Measurements from ENCODE around the gene HOXD3. TPM values are rescaled to one million over a fixed set of nuclear protein-coding genes. Genes with fewer than 3 reads are reported as not detected.

HOXD3 gene
- total and polyA plus RNA-seq, 5 donors from 2014 or later = not detected

- ATAC-seq (ENCODE audit: low read depth in 2 of 2) = no peak
- Mint-ChIP-seq H3K36me3 (no peaks in the 10 kb centered on the region), H3K4me3 (peak overlapping the region; percentile 56 to 76 (median 66)), H3K27me3 (peaks cover 89% of the 10 kb centered on the region), H3K27ac (no peak overlapping the region), H3K9me3 (peaks cover 0 to 10% (median 0%) of the 10 kb centered on the region in 7 donors), H3K4me1 (peaks cover 7 to 22% (median 11%) of the 10 kb centered on the region in 4 donors)
- Histone ChIP-seq H3K36me3 (ENCODE audit: control insufficient read depth, insufficient read depth, low read length) (no peaks in the 10 kb centered on the region), H3K27me3 (ENCODE audit: control insufficient read depth, insufficient read depth, low read length) (peaks cover 50% of the 10 kb centered on the region), H3K4me1 (ENCODE audit: control insufficient read depth, insufficient read depth, low read length, poor library complexity, severe bottlenecking) (peaks cover 24% of the 10 kb centered on the region), H3K9me3 (ENCODE audit: control insufficient read depth in 2 of 2, low read length in 2 of 2) (no peaks in the 10 kb centered on the region), H3K27ac (ENCODE audit: insufficient read depth, low read length, poor library complexity, severe bottlenecking) (no peak overlapping the region), H3K4me3 (ENCODE audit: low read depth, low read length) (no peak overlapping the region)
- no peak for DNase-seq
Measured at GRCh38 chr2:176188774-176189680, 31.9 kb downstream of the HOXD3 start.

GRCh38 chr2:176189681-176190641 is 32.9 kb downstream of the HOXD3 start:
- H3K27ac ChIP-seq (ENCODE audit: insufficient read depth, low read length, poor library complexity, severe bottlenecking) = no peak overlapping the region
- Mint-ChIP-seq H3K9me3 (peaks cover 0 to 10% (median 0%) of the 10 kb centered on the region in 7 donors), H3K27me3 (peaks cover 89% of the 10 kb centered on the region), H3K36me3 (no peaks in the 10 kb centered on the region), H3K4me3 (peak overlapping the region; percentile 56 to 76 (median 66)), H3K4me1 (peaks cover 7 to 22% (median 11%) of the 10 kb centered on the region in 4 donors), H3K27ac (no peak overlapping the region)
- no peak for DNase-seq
- no peaks in the 10 kb centered on the region for H3K36me3 ChIP-seq (ENCODE audit: control insufficient read depth, insufficient read depth, low read length)
- H3K27me3 ChIP-seq (ENCODE audit: control insufficient read depth, insufficient read depth, low read length) = peaks cover 47% of the 10 kb centered on the region
- peaks cover 24% of the 10 kb centered on the region for H3K4me1 ChIP-seq (ENCODE audit: control insufficient read depth, insufficient read depth, low read length, poor library complexity, severe bottlenecking)
- H3K4me3 ChIP-seq (ENCODE audit: low read depth, low read length) = no peak overlapping the region
- ATAC-seq (ENCODE audit: low read depth in 2 of 2) = no peak
- H3K9me3 ChIP-seq (ENCODE audit: control insufficient read depth in 2 of 2, low read length in 2 of 2) = no peaks in the 10 kb centered on the region

- Mint-ChIP-seq H3K4me1 (peaks cover 6 to 20% (median 8%) of the 10 kb centered on the region in 4 donors), H3K27me3 (peaks cover 79% of the 10 kb centered on the region), H3K4me3 (no peak overlapping the region), H3K27ac (no peak overlapping the region), H3K36me3 (no peaks in the 10 kb centered on the region), H3K9me3 (peaks cover 0 to 8% (median 0%) of the 10 kb centered on the region in 7 donors)
- DNase-seq (no peak), ATAC-seq (ENCODE audit: low read depth in 2 of 2) (no peak)
- no peak overlapping the region for H3K27ac ChIP-seq (ENCODE audit: insufficient read depth, low read length, poor library complexity, severe bottlenecking)
- peaks cover 39% of the 10 kb centered on the region for H3K27me3 ChIP-seq (ENCODE audit: control insufficient read depth, insufficient read depth, low read length)
- H3K9me3 ChIP-seq (ENCODE audit: control insufficient read depth in 2 of 2, low read length in 2 of 2) = no peaks in the 10 kb centered on the region
- no peaks in the 10 kb centered on the region for H3K36me3 ChIP-seq (ENCODE audit: control insufficient read depth, insufficient read depth, low read length)
- peaks cover 23% of the 10 kb centered on the region for H3K4me1 ChIP-seq (ENCODE audit: control insufficient read depth, insufficient read depth, low read length, poor library complexity, severe bottlenecking)
- no peak overlapping the region for H3K4me3 ChIP-seq (ENCODE audit: low read depth, low read length)
Measured at GRCh38 chr2:176192351-176192750, 35.2 kb downstream of the HOXD3 start.

GRCh38 chr2:176193048-176193447 is 35.9 kb downstream of the HOXD3 start:
- Histone ChIP-seq H3K27ac (ENCODE audit: insufficient read depth, low read length, poor library complexity, severe bottlenecking) (no peak overlapping the region), H3K4me3 (ENCODE audit: low read depth, low read length) (no peak overlapping the region), H3K9me3 (ENCODE audit: control insufficient read depth in 2 of 2, low read length in 2 of 2) (no peaks in the 10 kb centered on the region), H3K36me3 (ENCODE audit: control insufficient read depth, insufficient read depth, low read length) (no peaks in the 10 kb centered on the region), H3K4me1 (ENCODE audit: control insufficient read depth, insufficient read depth, low read length, poor library complexity, severe bottlenecking) (peaks cover 16% of the 10 kb centered on the region), H3K27me3 (ENCODE audit: control insufficient read depth, insufficient read depth, low read length) (peaks cover 39% of the 10 kb centered on the region)
- H3K4me3 Mint-ChIP-seq = no peak overlapping the region
- peaks cover 0 to 6% (median 0%) of the 10 kb centered on the region in 7 donors for H3K9me3 Mint-ChIP-seq
- no peak overlapping the region for H3K27ac Mint-ChIP-seq
- peaks cover 79% of the 10 kb centered on the region for H3K27me3 Mint-ChIP-seq
- peaks cover under 1 to 13% (median 4%) of the 10 kb centered on the region in 4 donors for H3K4me1 Mint-ChIP-seq
- no peaks in the 10 kb centered on the region for H3K36me3 Mint-ChIP-seq
- DNase-seq (no peak), ATAC-seq (ENCODE audit: low read depth in 2 of 2) (no peak)

- H3K9me3 Mint-ChIP-seq = peaks cover 0 to 4% (median 0%) of the 10 kb centered on the region in 7 donors
- peaks cover 36% of the 10 kb centered on the region for H3K27me3 Mint-ChIP-seq
Measured at GRCh38 chr2:176199902-176200301, 42.8 kb downstream of the HOXD3 start.

GRCh38 chr2:176200971-176201370 is 43.9 kb downstream of the HOXD3 start:
- Mint-ChIP-seq H3K27me3 (peaks cover 28% of the 10 kb centered on the region), H3K36me3 (no peaks in the 10 kb centered on the region), H3K27ac (no peak overlapping the region), H3K4me3 (no peak overlapping the region), H3K9me3 (peaks cover 0 to 6% (median 0%) of the 10 kb centered on the region in 7 donors), H3K4me1 (no peaks in the 10 kb centered on the region)
- Histone ChIP-seq H3K9me3 (ENCODE audit: control insufficient read depth in 2 of 2, low read length in 2 of 2) (peaks cover 0 to 6% of the 10 kb centered on the region in 2 experiments), H3K4me3 (ENCODE audit: low read depth, low read length) (no peak overlapping the region), H3K27ac (ENCODE audit: insufficient read depth, low read length, poor library complexity, severe bottlenecking) (no peak overlapping the region), H3K36me3 (ENCODE audit: control insufficient read depth, insufficient read depth, low read length) (no peaks in the 10 kb centered on the region), H3K4me1 (ENCODE audit: control insufficient read depth, insufficient read depth, low read length, poor library complexity, severe bottlenecking) (no peaks in the 10 kb centered on the region), H3K27me3 (ENCODE audit: control insufficient read depth, insufficient read depth, low read length) (peaks cover 14% of the 10 kb centered on the region)
- ATAC-seq (ENCODE audit: low read depth in 2 of 2) = no peak
- DNase-seq = no peak

More at GRCh38 chr2:176199902-176200301, 42.8 kb downstream of the HOXD3 start:
- H3K4me1 Mint-ChIP-seq = no peaks in the 10 kb centered on the region
- no peaks in the 10 kb centered on the region for H3K36me3 Mint-ChIP-seq
- no peak overlapping the region for H3K4me3 Mint-ChIP-seq
- H3K27ac Mint-ChIP-seq = no peak overlapping the region
- ATAC-seq (ENCODE audit: low read depth in 2 of 2) = no peak
- H3K9me3 ChIP-seq (ENCODE audit: control insufficient read depth in 2 of 2, low read length in 2 of 2) = peaks cover 0 to 4% of the 10 kb centered on the region in 2 experiments
- H3K27me3 ChIP-seq (ENCODE audit: control insufficient read depth, insufficient read depth, low read length) = peaks cover 11% of the 10 kb centered on the region
- no peaks in the 10 kb centered on the region for H3K36me3 ChIP-seq (ENCODE audit: control insufficient read depth, insufficient read depth, low read length)
- H3K4me1 ChIP-seq (ENCODE audit: control insufficient read depth, insufficient read depth, low read length, poor library complexity, severe bottlenecking) = no peaks in the 10 kb centered on the region
- H3K27ac ChIP-seq (ENCODE audit: insufficient read depth, low read length, poor library complexity, severe bottlenecking) = no peak overlapping the region
- DNase-seq = no peak
- H3K4me3 ChIP-seq (ENCODE audit: low read depth, low read length) = no peak overlapping the region

GRCh38 chr2:176202491-176202890 is 45.4 kb downstream of the HOXD3 start:
- Histone ChIP-seq H3K9me3 (ENCODE audit: control insufficient read depth in 2 of 2, low read length in 2 of 2) (peaks cover 0 to 6% of the 10 kb centered on the region in 2 experiments), H3K27me3 (ENCODE audit: control insufficient read depth, insufficient read depth, low read length) (peaks cover 10% of the 10 kb centered on the region), H3K27ac (ENCODE audit: insufficient read depth, low read length, poor library complexity, severe bottlenecking) (no peak overlapping the region), H3K4me1 (ENCODE audit: control insufficient read depth, insufficient read depth, low read length, poor library complexity, severe bottlenecking) (no peaks in the 10 kb centered on the region), H3K36me3 (ENCODE audit: control insufficient read depth, insufficient read depth, low read length) (no peaks in the 10 kb centered on the region), H3K4me3 (ENCODE audit: low read depth, low read length) (no peak overlapping the region)
- Mint-ChIP-seq H3K36me3 (no peaks in the 10 kb centered on the region), H3K27me3 (peaks cover 23% of the 10 kb centered on the region), H3K4me3 (no peak overlapping the region), H3K9me3 (peaks cover 0 to 6% (median 0%) of the 10 kb centered on the region in 7 donors), H3K27ac (no peak overlapping the region), H3K4me1 (no peaks in the 10 kb centered on the region)
- ATAC-seq (ENCODE audit: low read depth in 2 of 2) (no peak), DNase-seq (no peak)
